Fibroblast of the aortic adventitia (primary cell): ENCODE results near the gene TRMO. TPM values are rescaled to one million over a fixed set of nuclear protein-coding genes. Genes with fewer than 3 reads are reported as not detected.

ENCODE experiments used
- DNase-seq: peaks from one replicate; pipeline ENCODE4 v3.0.0-alpha.2; 2010; ENCODE audit warnings: low read depth
- H3K4me3 ChIP-seq: 2 replicates; pipeline ENCODE4 v1.5.1; 2011; ENCODE audit warnings: low read depth, mild to moderate bottlenecking, control low read depth, low read length, moderate library complexity
- CTCF ChIP-seq: IDR thresholded peaks from 2 replicates; pipeline ENCODE4 v1.5.1; 2011; ENCODE audit warnings: mild to moderate bottlenecking, low read length, control low read depth, inconsistent platforms; ENCODE audit not compliant: insufficient read depth
- total RNA-seq: library from RNA; depleted of rRNA; stranded (reverse); fragments of >200 nt; gene quantifications from 2 replicates; pipeline ENCODE4 v1.2.3, GENCODE V29; 2012; ENCODE audit warnings: low replicate concordance

Gene TRMO
- total RNA-seq, 1 donor: 15.1 TPM

- no peak overlapping the region for H3K4me3 ChIP-seq
- no peak for TF ChIP-seq CTCF
- no peak for DNase-seq
Observed at GRCh38 chr9:97875111-97875510, 47.2 kb downstream of the TRMO start.

GRCh38 chr9:97874624-97875023 is 47.7 kb downstream of the TRMO start:
- no peak for TF ChIP-seq CTCF
- no peak for DNase-seq
- no peak overlapping the region for H3K4me3 ChIP-seq

GRCh38 chr9:97873882-97874281 is 48.4 kb downstream of the TRMO start:
- H3K4me3 ChIP-seq: no peak overlapping the region
- DNase-seq: no peak
- TF ChIP-seq CTCF: no peak

GRCh38 chr9:97873425-97873824 is 48.9 kb downstream of the TRMO start:
- TF ChIP-seq CTCF: no peak
- DNase-seq: no peak
- H3K4me3 ChIP-seq: no peak overlapping the region

- no peak for TF ChIP-seq CTCF
- DNase-seq: no peak
- no peak overlapping the region for H3K4me3 ChIP-seq
Observed at GRCh38 chr9:97868859-97869258, 53.4 kb downstream of the TRMO start.

- H3K4me3 ChIP-seq: no peak overlapping the region
- TF ChIP-seq CTCF: no peak
- no peak for DNase-seq
Observed at GRCh38 chr9:97866848-97867247, 55.5 kb downstream of the TRMO start.

GRCh38 chr9:97866300-97866699 is 56.0 kb downstream of the TRMO start:
- H3K4me3 ChIP-seq: no peak overlapping the region
- DNase-seq: no peak
- no peak for TF ChIP-seq CTCF
